ENCODE results near the gene BNC2.

GRCh38 chr9:16553869-16554540 is 316.5 kb downstream of the BNC2 start:
- no peak for TF ChIP-seq CTCF (IDR thresholded peaks at IDR 0.05)
- no peak for TF ChIP-seq POLR2AphosphoS5 (IDR thresholded peaks at IDR 0.05; ENCODE audit: low read depth, low read length)
- TF ChIP-seq REST (IDR thresholded peaks at IDR 0.05; ENCODE audit: insufficient read depth in 1 of 2, low read depth in 2 of 2, low read length in 1 of 2) = no peak

Data from Panc1 (cell line).